Measurements from ENCODE around the gene CHP1. TPM values are rescaled to one million over a fixed set of nuclear protein-coding genes. Genes with fewer than 3 reads are reported as not detected.
"Not testable (repeated sequence)": the region's sequence is repeated elsewhere in the genome, so short reads cannot be mapped to it uniquely, and the experiment has no call there.

The CHP1 gene
- total RNA-seq, 1 experiment from 2014 or later, result 90.2 TPM

GRCh38 chr15:41256103-41256502 is 25.0 kb downstream of the CHP1 start:
- no peak for DNase-seq (ENCODE audit: extremely low read depth, low read depth)

GRCh38 chr15:41256577-41257038 is 25.5 kb downstream of the CHP1 start:
- DNase-seq (ENCODE audit: extremely low read depth, low read depth), result no peak

- DNase-seq (ENCODE audit: extremely low read depth, low read depth), result no peak
These were observed 27.8 kb downstream of the CHP1 start for GRCh38 chr15:41258750-41259471.

- DNase-seq (ENCODE audit: extremely low read depth, low read depth), result no peak
These were observed 28.6 kb downstream of the CHP1 start for GRCh38 chr15:41259546-41260189.

- not testable (repeated sequence) for DNase-seq (ENCODE audit: extremely low read depth, low read depth)
These were observed 29.9 kb downstream of the CHP1 start for GRCh38 chr15:41260924-41261323.

- DNase-seq (ENCODE audit: extremely low read depth, low read depth), result no peak
These were observed 31.5 kb downstream of the CHP1 start for GRCh38 chr15:41262571-41262970.

- DNase-seq (ENCODE audit: extremely low read depth, low read depth), result no peak
These were observed 32.9 kb downstream of the CHP1 start for GRCh38 chr15:41263891-41264351.

GRCh38 chr15:41269887-41270286 is 38.8 kb downstream of the CHP1 start:
- DNase-seq (ENCODE audit: extremely low read depth, low read depth), result no peak

- DNase-seq (ENCODE audit: extremely low read depth, low read depth), result no peak
These were observed 45.8 kb downstream of the CHP1 start for GRCh38 chr15:41276831-41277230.

GRCh38 chr15:41278319-41278718 is 47.3 kb downstream of the CHP1 start:
- no peak for DNase-seq (ENCODE audit: extremely low read depth, low read depth)

GRCh38 chr15:41279535-41280283 is 48.6 kb downstream of the CHP1 start:
- DNase-seq (ENCODE audit: extremely low read depth, low read depth), result no peak

- DNase-seq (ENCODE audit: extremely low read depth, low read depth), result no peak
These were observed 50.2 kb downstream of the CHP1 start for GRCh38 chr15:41281236-41281635.

GRCh38 chr15:41282436-41282835 is 51.4 kb downstream of the CHP1 start:
- not testable (repeated sequence) for DNase-seq (ENCODE audit: extremely low read depth, low read depth)

- not testable (repeated sequence) for DNase-seq (ENCODE audit: extremely low read depth, low read depth)
These were observed 52.0 kb downstream of the CHP1 start for GRCh38 chr15:41282980-41283652.

- peak; percentile 99 for DNase-seq (ENCODE audit: extremely low read depth, low read depth)
These were observed 52.8 kb downstream of the CHP1 start for GRCh38 chr15:41283653-41284426.

GRCh38 chr15:41284427-41285177 is 53.5 kb downstream of the CHP1 start:
- DNase-seq (ENCODE audit: extremely low read depth, low read depth), result peak; percentile 42

- no peak for DNase-seq (ENCODE audit: extremely low read depth, low read depth)
These were observed 54.2 kb downstream of the CHP1 start for GRCh38 chr15:41285285-41285684.

- no peak for DNase-seq (ENCODE audit: extremely low read depth, low read depth)
These were observed 55.7 kb downstream of the CHP1 start for GRCh38 chr15:41286665-41287333.

GRCh38 chr15:41288464-41288863 is 57.4 kb downstream of the CHP1 start:
- no peak for DNase-seq (ENCODE audit: extremely low read depth, low read depth)
